Keratinocyte (primary cell): ENCODE data around the gene ARHGAP5. TPM values are rescaled to one million over a fixed set of nuclear protein-coding genes. Genes with fewer than 3 reads are reported as not detected.

Experiments used
- DNase-seq: peaks from one replicate; pipeline ENCODE4 v3.0.0-alpha.2; 2011; ENCODE audit warnings: low read depth, missing footprints, low spot score
- FAIRE-seq: peaks from 2 replicates; lab custom pipeline; 2011; peaks lifted over from hg19 to GRCh38; lab: Jason Lieb, UNC
- H2AFZ ChIP-seq: 2 replicates; pipeline ENCODE4 v1.6.0; 2012; ENCODE audit warnings: low read length, control low read depth, inconsistent platforms; ENCODE audit not compliant: control insufficient read depth
- H3K27ac ChIP-seq: 2 replicates; pipeline ENCODE4 v1.5.1; 2011; ENCODE audit warnings: low read length; ENCODE audit not compliant: control insufficient read depth, insufficient read depth
- H3K27me3 ChIP-seq: 3 replicates; pipeline ENCODE4 v1.6.0; 2011; ENCODE audit warnings: low read length; ENCODE audit not compliant: control insufficient read depth, insufficient read depth; ENCODE audit errors: extremely low read depth
- H3K36me3 ChIP-seq, 2 experiments: 2 replicates in 1 of 2; 3 replicates in 1 of 2; pipeline ENCODE4 v1.5.1; 2011; ENCODE audit warnings: low read length in 2 of 2, mild to moderate bottlenecking in 1 of 2; ENCODE audit not compliant: control insufficient read depth in 2 of 2, insufficient read depth in 2 of 2; ENCODE audit errors: extremely low read depth in 1 of 2
- H3K4me1 ChIP-seq: 3 replicates; pipeline ENCODE4 v1.5.1; 2011; ENCODE audit warnings: low read length; ENCODE audit not compliant: control insufficient read depth, insufficient read depth; ENCODE audit errors: extremely low read depth
- H3K4me2 ChIP-seq: 3 replicates; pipeline ENCODE4 v1.6.0; 2011; ENCODE audit warnings: low read depth, low read length; ENCODE audit not compliant: control insufficient read depth, insufficient read depth; ENCODE audit errors: extremely low read depth
- H3K4me3 ChIP-seq, 3 experiments: fragments of 200-600 bp in 1 of 3; sonication (generic) in 1 of 3; 2 replicates in 2 of 3; 3 replicates in 1 of 3; pipeline ENCODE4 v1.5.1; 2011 to 2016; ENCODE audit warnings: low read length in 3 of 3, mild to moderate bottlenecking in 3 of 3, control low read depth in 2 of 3, inconsistent platforms in 1 of 3, low read depth in 1 of 3, mixed read lengths in 1 of 3, mixed run types in 1 of 3, moderate library complexity in 1 of 3; ENCODE audit not compliant: control insufficient read depth in 2 of 3, insufficient read depth in 2 of 3; ENCODE audit errors: extremely low read depth in 1 of 3
- H3K79me2 ChIP-seq: 2 replicates; pipeline ENCODE4 v1.6.0; 2012; ENCODE audit warnings: low read length; ENCODE audit not compliant: control insufficient read depth, insufficient read depth
- H3K9ac ChIP-seq: 3 replicates; pipeline ENCODE4 v1.6.0; 2011; ENCODE audit warnings: low read length; ENCODE audit not compliant: control insufficient read depth, insufficient read depth; ENCODE audit errors: extremely low read depth
- H3K9me1 ChIP-seq: 3 replicates; pipeline ENCODE4 v1.6.0; 2011; ENCODE audit warnings: low read length; ENCODE audit not compliant: control insufficient read depth, insufficient read depth; ENCODE audit errors: extremely low read depth
- H3K9me3 ChIP-seq: 2 replicates; pipeline ENCODE4 v1.5.1; 2012; ENCODE audit warnings: low read depth, low read length; ENCODE audit not compliant: control insufficient read depth
- H4K20me1 ChIP-seq: 3 replicates; pipeline ENCODE4 v1.6.0; 2011; ENCODE audit warnings: low read length; ENCODE audit not compliant: control insufficient read depth, insufficient read depth; ENCODE audit errors: extremely low read depth
- CTCF ChIP-seq, 3 experiments: IDR thresholded peaks in 1 of 3; conservative IDR thresholded peaks in 1 of 3; optimal IDR thresholded peaks in 1 of 3; 2 replicates in 2 of 3; 3 replicates in 1 of 3; pipeline versions ENCODE3 to v1.5.1; 2011; ENCODE audit warnings: low read length in 3 of 3, mild to moderate bottlenecking in 3 of 3, moderate library complexity in 2 of 3, control low read depth in 1 of 3, inconsistent platforms in 1 of 3; ENCODE audit not compliant: insufficient read depth in 2 of 3; ENCODE audit errors: extremely low read depth in 1 of 3
- EZH2 ChIP-seq: IDR thresholded peaks from one replicate; pipeline ENCODE4 v1.6.1; 2012; ENCODE audit warnings: inconsistent platforms, mild to moderate bottlenecking, low read length, moderate library complexity
- dilution Hi-C: fragments of 300-500 bp; cut with MboI; formaldehyde crosslinking; loops from one replicate; pipeline ENCODE4 v1.7.0; 2020; ENCODE audit warnings: low sequenced_read_pairs; ENCODE audit not compliant: extremely low pct_ligation_motif_present
- polyA plus RNA-seq, 5 experiments: library from polyadenylated mRNA; depleted of rRNA in 3 of 5; stranded (reverse) in 3 of 5; stranded (forward) in 1 of 5; unstranded in 1 of 5; fragments of >200 nt; gene quantifications; 1 replicate in 1 of 5; 2 replicates in 3 of 5; 3 replicates in 1 of 5; pipeline versions ENCODE4 v1.2.1 to v1.2.3, GENCODE V29; 2011 to 2012; ENCODE audit warnings: missing spikeins in 2 of 5, low read depth in 1 of 5, low replicate concordance in 1 of 5

Gene ARHGAP5
- polyA plus RNA-seq, 1 donor (not counting 4 experiments of a cell fraction or from before 2014, with no cell fraction given): 43.1 TPM

DNA sequence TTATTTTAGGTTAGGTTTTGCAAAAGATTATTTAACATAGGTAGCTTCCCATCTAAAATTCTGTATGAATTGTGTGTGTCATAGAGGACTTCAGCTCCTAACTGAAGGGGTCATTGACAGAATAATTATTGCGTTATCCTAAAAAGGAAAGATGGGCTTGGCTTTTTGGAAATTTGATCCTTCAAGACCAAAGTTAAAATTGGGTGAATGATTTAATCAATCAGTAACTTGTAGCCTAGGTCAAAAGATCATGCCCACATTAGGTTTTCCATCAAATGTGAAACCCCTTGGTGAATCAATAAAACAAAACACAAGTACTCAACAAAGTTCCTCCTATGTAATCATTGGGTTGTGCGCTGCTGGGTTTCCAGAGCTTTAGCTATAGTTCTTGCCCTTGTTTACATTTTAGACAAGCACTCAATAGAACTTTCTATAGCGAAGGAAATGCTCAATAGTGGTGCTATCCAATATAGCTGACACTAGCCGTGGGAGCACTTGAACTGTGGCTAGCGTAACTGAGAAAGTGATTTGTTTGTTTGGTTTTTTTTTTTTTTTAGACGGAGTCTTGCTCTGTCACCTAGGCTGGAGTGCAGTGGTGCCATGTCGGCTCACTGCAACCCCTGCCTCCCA lies 37.6 kb upstream of the ARHGAP5 start:
- no peaks in the 10 kb centered on the region for H4K20me1 ChIP-seq
- H3K9ac ChIP-seq: no peak overlapping the region
- H3K4me3 ChIP-seq: no peak overlapping the region
- no peaks in the 10 kb centered on the region for H3K36me3 ChIP-seq
- no peaks in the 10 kb centered on the region for H3K9me3 ChIP-seq
- H3K9me1 ChIP-seq: no peaks in the 10 kb centered on the region
- H3K27me3 ChIP-seq: no peaks in the 10 kb centered on the region
- DNase-seq (no peak), FAIRE-seq (no peak)
- no peak overlapping the region for H3K27ac ChIP-seq
- TF ChIP-seq CTCF (optimal IDR thresholded peaks at IDR 0.05 in 1 of 3, IDR thresholded peaks at IDR 0.05 in 1 of 3, conservative IDR thresholded peaks at IDR 0.05 in 1 of 3; ENCODE audit: extremely low read depth in 1 of 3, insufficient read depth in 2 of 3, low read length in 3 of 3) (no peak), EZH2 (no peak)
- dilution Hi-C loops: no loop called here
- H3K79me2 ChIP-seq: no peaks in the 10 kb centered on the region
- no peaks in the 10 kb centered on the region for H3K4me1 ChIP-seq
- H3K4me2 ChIP-seq: no peak overlapping the region
- no peak overlapping the region for H2AFZ ChIP-seq

GRCh38 chr14:32043624-32044023 lies 33.5 kb upstream of the ARHGAP5 start:
- FAIRE-seq: no peak

More at GRCh38 chr14:32043624-32044023, 33.5 kb upstream of the ARHGAP5 start:
- H3K9me3 ChIP-seq: no peaks in the 10 kb centered on the region
- H4K20me1 ChIP-seq: no peaks in the 10 kb centered on the region
- H3K4me1 ChIP-seq: no peaks in the 10 kb centered on the region
- no peak overlapping the region for H2AFZ ChIP-seq
- no peak overlapping the region for H3K27ac ChIP-seq
- no peaks in the 10 kb centered on the region for H3K79me2 ChIP-seq
- no peaks in the 10 kb centered on the region for H3K9me1 ChIP-seq
- no peaks in the 10 kb centered on the region for H3K36me3 ChIP-seq
- no peak for DNase-seq
- H3K4me3 ChIP-seq: no peak overlapping the region
- H3K27me3 ChIP-seq: no peaks in the 10 kb centered on the region
- dilution Hi-C loops: no loop called here
- TF ChIP-seq CTCF (optimal IDR thresholded peaks at IDR 0.05 in 1 of 3, IDR thresholded peaks at IDR 0.05 in 1 of 3, conservative IDR thresholded peaks at IDR 0.05 in 1 of 3; ENCODE audit: extremely low read depth in 1 of 3, insufficient read depth in 2 of 3, low read length in 3 of 3) (no peak), EZH2 (no peak)
- no peak overlapping the region for H3K9ac ChIP-seq
- no peak overlapping the region for H3K4me2 ChIP-seq
